Left kidney (tissue), 2 donors: ENCODE data around the gene LYSMD1. TPM values are rescaled to one million over a fixed set of nuclear protein-coding genes. Genes with fewer than 3 reads are reported as not detected.
A peak's percentile ranks its signal among the peaks of the same experiment; 100 is the strongest.

ENCODE experiments used
- DNase-seq: peaks from one replicate; pipeline ENCODE4 v3.0.0-alpha.2; 2013
- polyA plus RNA-seq: library from polyadenylated mRNA; unstranded; fragments of 120-200 nt; gene quantifications from one replicate; pipeline ENCODE4 v1.2.1, GENCODE V29; 2013; ENCODE audit not compliant: insufficient read length

The LYSMD1 gene
- polyA plus RNA-seq, 1 donor: 16.9 TPM

DNA sequence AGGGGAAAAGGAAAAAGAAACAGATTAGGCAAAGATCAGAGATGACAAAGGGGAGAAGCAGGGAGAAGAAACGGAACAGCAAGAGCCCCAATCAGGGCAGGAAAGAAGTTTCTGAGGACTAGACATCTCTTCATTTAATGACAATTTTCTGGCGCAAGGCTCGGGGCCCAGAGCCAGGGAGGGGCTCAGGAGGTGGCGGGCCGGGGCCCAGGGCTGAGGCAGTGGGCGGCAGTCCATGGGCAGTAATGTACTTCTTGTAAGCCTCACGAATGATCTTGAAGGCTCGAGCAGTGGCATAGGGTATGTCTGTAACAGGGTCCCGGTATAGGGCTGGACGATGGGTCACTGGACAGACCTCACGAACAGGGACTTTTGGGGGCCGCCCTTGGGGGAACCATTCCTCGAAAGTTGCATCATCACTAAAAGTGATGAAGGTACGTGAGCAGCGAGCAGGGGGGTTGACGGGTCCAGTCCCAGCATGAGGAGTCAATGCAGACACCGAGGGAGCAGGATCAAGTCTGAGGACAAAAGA lies 10.9 kb upstream of the LYSMD1 start:
- DNase-seq: no peak

DNA sequence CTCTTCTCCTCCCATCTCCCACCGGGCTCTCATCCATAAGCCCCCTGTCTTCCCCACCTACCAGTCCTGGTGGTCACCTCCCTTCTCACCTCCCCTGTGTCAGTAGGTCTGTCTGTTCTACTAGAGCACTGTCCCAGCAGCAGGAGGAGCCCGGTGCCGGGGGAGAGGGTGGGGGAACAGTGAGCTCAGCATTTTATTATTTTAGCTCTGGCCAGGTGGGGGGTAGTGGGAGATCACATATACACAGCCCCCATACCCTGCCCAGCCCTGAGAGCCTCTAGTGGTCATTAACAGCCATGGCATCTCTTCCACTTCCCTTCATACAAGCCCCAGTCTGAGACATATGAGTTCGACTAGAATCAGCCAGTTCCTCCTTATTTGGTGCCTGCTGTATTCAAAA lies 10.2 kb upstream of the LYSMD1 start, which contains the start of gene TMOD4:
TSS of gene TMOD4 (minus strand) at position 119 of the 400 bp plus-strand sequence. CDS start 1,106 bp downstream, outside the sequence.
- DNase-seq: no peak

DNA sequence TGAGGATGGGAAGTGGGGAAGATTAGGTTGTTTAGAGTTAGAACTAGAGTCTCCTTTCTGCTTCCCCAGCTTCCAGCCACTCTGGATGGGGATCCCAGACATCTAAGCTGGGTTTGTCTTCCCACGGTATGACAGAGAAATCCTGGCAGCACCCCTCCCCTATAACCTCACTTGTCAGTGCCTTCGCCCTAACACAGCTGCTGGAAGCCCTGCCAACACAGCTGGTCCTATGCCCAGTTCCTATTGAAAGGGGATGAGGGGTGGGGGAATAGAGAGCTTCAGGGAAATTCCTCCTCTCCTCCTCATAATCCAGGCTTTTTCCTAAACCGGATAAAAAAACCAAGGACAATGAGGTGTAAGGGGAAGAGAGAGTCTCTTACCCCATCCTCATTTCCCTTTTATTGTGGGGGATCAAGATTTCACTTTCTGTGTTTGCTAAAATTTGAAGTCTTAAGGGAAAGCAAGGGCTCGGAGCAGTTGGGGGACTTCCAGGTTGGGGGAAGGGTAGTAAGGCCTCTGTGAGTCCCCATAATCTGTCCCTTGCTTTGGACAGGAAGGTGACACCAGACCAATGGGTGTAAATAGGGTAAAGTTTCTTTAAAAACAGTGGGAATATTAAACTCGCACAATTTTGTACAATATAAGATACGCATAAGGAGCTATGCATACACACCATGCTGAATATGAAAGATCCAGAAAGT lies 9.5 kb upstream of the LYSMD1 start:
- no peak for DNase-seq

DNA sequence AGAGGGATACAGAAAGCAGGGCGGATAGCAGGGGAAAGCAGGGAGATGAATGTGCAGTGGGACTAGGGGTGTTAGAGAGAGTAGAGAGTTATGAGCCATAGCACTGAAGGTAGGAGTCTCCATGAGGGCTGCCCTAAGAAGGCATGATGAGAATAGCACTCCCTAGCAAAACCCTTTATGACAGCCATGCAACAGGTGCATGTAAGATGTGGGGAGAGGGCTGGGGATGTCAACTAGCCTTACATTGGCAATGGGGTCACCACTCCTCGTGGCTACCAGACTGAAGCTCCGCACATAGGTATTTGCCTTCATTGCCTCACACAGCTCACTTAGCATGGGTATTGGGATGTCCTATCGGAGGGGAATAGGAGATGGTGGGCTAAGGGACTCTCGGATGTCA lies 5.5 kb upstream of the LYSMD1 start:
- DNase-seq: no peak

DNA sequence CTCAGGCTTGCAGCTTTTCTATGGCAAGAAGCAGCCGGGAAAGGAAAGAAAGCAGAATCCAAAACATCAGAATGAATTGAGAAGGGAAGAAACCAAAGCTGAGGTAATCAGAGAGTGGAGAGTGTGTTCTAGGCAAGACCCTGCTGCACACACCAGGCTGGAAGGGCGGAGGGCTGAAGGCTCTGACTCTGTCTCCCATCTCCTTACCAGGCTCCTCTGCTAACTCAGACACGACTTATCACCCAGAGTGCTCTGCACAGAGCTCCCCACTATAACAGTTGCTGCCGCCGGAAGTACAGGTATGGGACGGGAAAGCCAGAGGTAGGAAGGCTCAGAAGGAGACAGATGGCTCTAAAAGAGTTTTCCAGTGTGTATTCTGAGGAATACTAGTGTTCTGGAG lies 1.4 kb upstream of the LYSMD1 start:
- no peak for DNase-seq

DNA sequence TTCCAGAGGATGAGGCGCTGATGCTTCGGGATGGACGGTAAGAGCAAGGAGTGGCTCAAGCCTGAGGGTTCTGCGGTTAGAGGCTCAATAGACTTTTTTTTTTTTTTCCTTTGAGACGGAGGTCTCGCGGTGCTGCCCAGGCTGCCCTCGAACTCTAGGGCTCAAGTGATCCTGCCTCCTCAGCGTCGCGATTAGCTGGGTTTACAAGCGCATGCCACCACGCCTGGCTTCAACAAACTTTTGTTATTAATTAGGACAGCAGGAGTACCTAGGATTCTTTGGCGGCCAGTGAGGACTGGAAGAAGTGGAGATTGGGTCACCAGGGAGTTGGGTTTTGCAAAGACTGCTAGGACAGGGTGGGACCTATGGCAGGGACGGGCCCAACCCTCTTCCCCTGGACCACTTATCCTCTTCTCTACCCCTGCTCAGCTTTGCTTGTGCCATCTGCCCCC lies 829 bp upstream of the LYSMD1 start:
- no peak for DNase-seq

DNA sequence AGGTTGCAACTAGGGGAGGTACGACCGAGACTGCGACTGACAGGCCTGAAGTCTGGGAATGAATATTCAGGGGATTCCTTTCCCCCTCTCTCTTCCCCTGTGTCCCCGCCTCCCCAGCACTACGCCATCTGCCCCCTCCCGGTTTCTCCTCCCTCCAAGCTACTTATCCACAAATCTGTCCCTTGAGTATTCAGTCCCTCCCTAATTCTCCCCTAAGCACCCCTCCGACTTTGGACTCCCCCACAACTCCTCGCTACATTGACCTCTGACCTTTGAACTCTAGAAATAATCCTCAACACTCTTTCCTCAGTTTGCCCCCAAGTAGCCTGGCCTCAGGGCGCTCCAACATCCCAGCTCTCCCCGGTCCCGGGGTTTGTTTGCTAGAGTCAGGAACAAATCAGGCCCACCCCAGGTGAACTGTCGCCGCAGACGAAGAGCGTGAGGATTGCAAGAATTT lies 393 bp downstream of the LYSMD1 start:
- DNase-seq: peak; percentile 62

DNA sequence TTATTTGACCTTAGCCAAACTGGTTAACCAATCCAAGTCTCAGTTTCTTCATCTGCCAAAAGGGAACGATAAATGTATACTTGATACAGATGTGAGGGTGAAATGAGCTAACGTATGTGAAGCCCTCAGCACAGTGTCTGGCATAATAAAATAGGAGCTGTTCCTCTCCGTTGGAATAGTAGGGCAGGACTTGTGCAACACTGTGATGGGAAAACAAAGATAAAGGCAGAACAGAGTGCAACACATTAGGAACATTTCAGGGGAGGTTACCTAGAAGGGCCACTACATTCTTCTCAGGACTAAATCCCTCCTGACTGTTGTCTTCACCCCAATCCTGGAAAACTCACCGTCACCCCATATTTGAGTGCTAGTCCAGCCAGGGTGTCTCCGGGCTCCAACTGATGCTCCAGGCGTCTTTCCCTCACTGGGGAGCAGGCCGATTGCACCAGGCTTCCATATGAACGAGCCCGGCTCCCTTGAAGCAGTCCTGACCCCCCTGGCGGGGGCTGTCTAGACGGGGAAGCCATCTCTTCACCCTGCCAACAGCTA lies 896 bp downstream of the LYSMD1 start:
- no peak for DNase-seq

DNA sequence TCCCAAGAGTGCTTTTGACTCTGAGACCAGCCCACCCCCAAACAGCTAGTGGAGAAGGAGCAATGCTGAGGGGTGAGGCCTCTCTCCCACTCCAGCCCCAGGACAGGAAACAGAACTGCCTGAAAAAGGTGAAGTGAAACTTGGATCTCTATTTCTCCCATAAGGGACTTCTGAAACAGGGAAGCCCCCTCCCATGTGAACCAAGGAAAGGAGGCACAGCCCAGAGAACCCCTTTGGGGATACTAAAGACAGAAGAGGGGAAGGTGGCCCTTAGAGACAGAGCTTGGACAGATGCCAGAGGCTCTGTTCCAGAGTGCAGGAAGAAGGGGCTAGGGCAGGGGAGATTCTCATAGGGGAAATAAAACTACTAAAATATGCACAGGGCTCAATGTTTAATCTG lies 6.3 kb downstream of the LYSMD1 start:
- no peak for DNase-seq

DNA sequence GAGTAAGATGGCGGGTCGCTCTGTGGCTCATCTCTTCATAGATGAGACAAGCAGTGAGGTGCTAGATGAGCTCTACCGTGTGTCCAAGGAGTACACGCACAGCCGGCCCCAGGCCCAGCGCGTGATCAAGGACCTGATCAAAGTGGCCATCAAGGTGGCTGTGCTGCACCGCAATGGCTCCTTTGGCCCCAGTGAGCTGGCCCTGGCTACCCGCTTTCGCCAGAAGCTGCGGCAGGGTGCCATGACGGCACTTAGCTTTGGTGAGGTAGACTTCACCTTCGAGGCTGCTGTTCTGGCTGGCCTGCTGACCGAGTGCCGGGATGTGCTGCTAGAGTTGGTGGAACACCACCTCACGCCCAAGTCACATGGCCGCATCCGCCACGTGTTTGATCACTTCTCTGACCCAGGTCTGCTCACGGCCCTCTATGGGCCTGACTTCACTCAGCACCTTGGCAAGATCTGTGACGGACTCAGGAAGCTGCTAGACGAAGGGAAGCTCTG lies 6.9 kb downstream of the LYSMD1 start:
- DNase-seq: no peak

DNA sequence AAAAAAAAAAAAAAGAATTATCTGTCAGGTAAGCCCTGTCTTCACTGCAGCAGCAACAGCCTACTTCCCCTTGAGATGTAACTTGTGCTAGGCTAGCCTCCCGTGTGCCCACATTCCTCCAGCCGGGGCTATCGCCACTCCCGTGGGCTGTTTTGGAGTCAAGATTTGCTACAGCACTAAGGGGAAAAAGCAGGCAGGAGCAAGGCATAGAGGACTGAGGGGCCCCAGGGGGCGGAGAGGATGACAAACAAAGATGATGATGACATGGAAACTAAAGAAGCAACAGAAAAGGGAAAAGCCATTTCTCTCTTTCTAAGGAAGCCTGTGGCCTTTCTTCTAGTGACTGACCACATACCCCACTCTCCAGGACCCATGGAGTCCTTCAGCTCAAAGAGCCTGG lies 7.4 kb downstream of the LYSMD1 start:
- no peak for DNase-seq

DNA sequence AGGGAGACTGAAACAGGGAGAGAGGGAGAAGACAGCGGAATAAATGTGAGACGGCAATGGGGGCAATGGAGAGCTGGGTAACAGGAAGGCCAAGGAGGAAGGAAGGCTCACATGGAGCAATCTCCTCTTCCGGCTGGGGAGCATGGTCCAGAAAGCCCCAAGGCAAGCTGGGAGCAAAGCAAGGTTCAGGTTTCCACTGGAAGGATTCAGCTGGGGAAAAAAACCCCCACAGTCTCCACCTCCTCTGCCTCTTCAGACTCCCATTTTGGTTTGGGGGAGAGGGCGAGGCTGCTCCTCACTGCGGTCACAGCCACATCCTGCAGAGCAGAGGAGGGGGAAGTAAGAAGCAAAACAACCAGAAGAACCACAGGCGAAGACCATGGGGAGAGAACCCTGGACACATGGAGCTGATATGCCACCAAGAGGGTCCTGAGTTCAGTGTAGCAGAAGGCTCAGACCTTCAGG lies 8.6 kb downstream of the LYSMD1 start:
- no peak for DNase-seq

DNA sequence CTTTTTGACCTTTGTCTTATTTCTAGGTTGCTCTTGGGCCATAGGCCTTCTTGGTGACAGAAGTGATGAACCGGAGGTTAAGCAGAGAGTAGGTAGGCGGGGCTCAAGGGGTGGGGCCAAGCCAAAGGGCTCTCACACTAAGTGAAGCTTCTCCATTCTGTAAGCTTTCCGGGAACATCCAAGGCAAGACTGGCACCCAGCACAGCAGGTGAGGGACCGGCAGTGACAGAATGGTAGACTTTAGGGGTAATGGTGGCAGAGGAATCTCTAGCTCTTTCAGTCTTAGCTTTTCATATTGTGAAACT lies 9.2 kb downstream of the LYSMD1 start, which contains the start of gene TNFAIP8L2:
TSS of gene TNFAIP8L2 (plus strand) at position 135 of the 305 bp plus-strand sequence. CDS start 2,049 bp downstream, outside the sequence.
- no peak for DNase-seq

DNA sequence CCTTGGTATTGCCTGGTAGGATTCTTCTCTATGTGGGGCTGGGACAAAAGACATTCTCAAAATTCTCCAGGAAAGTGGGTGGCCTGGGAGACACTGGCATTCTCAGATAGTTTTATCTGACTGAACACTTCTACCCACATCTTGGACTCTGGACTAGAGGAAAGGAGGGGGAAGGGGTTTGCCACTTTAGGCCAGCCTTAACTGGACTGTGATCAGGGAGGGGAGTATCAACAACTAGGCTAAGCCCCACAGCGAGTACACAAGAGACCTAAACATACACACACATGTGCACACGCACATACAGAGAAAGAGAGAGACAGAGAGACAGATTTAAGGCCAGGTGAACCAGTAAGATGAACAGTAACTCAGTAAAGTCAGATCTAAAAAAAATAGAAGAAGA lies 18.0 kb downstream of the LYSMD1 start:
- DNase-seq: no peak

DNA sequence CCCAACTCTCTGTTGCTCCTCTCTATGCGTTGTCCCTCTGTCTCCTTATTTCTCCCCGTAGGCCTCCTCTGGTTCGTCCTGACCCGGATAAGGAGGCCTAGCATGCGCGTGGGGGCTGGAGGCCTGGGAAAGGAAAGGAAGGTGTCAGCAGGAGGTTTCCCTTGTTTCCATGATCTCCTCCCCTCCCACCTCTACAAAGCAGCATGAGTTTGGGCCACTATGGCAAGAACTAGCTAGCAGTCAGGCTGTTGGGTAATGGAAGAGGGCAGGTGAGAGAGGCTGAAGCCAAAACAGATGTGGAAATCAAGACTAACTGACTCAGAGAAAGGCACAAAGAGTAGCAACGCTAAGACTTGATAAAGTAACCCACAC lies 18.6 kb downstream of the LYSMD1 start:
- peak; percentile 19 for DNase-seq

DNA sequence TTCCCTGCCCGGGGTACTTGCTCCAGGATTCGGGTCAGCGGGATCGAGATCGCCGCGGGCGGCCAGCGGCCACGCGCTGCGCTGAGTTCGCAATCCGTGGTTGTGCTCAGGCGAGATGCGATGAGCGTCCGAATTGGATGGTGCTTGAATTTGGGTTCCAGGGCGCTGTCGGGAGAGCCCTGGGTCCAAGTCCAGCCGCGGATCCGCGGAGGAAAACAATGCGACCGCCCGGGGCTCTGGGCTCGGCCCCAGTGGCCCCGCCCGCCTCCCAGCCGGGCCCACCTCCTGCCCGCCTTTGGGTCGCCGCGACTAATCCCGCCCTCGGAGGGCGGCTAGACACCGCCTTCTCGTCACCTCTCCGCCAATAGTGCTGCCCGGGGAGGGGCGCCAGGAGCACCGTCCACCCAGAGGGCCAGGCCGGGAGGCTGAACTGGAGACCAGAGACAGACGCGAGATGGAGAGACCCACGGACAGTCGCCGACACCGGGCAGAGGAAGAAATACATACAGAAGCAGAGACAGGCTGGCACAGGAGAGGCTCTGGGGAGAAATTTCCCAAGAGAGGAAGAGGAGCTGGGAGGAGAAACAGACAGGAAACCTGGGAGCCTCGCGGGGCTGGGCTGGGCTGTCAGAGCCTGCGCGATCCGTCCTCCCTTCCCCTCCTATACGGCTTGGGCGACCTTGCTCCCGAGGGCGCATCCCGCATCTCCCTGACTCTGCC lies 19.1 kb downstream of the LYSMD1 start, which contains the start of gene SEMA6C:
TSS of gene SEMA6C (minus strand) at position 220 of the 720 bp plus-strand sequence. CDS start 4,010 bp downstream, outside the sequence.
- peak; percentile 91 for DNase-seq

DNA sequence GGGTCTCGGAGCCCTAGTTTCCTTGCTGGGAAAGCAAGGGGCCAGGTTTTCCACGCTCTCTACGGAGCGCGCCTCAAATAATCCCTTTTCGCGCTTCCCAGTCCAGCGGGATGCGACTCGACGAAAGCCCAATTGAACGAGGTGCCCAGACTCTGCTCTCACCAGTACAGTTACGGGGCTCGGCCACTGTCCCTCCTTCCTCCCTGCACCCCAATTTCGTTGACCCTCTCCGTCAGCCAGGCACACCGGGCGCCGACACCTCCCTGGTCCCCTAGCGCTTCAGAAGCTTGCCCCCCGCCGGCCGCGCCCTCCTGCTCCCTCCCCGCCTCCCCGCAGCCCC lies 19.7 kb downstream of the LYSMD1 start:
- DNase-seq: no peak

DNA sequence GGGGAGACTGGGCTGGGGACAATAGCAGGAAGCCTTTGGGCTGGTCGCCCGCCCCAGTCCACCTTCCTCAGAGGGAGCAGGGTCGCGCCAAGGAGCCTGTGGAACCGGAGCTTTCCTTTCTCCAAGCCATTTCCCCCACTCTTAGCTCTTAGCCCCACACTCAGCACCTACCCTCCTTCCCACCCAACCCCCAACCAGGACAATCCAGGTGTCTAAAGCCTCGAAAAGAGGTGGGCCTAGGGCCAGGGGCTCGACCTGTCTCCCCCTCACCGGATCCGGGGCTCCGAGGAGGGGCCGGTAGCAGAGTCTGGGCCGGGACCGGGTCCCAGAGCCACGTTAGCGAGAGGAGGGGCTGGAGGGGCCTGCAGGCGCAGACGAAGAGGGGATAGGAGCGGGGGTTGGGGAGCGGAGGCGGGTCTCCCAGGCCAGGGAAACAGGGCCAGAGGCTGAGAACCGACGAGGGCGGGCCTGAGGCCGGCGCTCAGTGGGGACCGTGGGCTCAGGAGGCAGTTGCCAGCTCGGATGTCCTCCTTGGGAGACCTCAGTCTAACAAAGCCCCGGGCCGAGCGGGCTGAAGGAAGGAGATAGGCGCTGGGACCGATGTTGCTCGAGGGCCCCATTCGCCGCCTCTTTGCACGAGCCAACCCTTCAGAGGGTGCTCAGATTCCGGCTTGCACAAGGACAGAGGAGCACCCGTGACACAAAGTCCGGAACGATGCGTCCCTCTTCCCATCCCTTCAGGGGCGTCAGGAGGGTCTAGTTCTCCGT lies 20.2 kb downstream of the LYSMD1 start:
- DNase-seq: no peak

DNA sequence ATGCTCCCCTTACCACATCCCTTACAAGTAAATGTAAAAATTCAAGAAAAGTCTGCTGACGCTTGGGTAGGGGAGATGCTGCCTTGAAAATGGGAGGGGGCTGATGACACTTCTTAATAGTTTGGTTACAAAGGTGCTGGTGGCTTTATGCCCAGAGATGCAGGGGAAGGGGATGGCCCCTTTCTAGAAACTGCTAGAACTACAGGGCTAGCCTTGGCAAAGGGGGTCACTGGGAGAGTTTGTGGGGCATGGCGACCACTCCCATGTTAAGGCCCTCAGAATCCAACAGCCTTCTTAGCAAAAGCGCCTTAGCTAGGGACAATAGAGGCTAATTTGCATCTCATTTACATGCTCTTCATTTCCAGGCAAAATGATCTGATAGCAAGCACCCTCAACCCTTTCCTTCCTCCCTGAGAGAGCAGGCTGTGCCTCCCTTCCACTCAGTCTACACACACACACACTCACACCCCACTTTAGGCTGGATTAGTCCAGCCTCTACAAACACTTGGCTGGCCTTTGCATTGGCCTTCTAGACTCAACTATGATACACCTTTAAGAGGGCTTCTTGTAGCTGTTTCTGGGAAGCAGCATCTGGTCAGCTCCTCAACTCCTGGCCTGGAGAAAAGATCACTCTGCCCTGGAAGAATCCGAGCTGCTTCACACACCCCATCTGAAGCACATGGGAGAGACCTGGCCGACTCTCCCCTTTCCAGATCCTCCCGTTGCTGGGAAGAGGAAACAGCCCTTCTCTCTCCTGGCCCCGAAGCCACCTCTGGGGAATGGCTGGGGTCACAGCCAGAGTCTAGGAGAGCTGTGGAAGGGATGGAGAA lies 21.0 kb downstream of the LYSMD1 start:
- DNase-seq: no peak

DNA sequence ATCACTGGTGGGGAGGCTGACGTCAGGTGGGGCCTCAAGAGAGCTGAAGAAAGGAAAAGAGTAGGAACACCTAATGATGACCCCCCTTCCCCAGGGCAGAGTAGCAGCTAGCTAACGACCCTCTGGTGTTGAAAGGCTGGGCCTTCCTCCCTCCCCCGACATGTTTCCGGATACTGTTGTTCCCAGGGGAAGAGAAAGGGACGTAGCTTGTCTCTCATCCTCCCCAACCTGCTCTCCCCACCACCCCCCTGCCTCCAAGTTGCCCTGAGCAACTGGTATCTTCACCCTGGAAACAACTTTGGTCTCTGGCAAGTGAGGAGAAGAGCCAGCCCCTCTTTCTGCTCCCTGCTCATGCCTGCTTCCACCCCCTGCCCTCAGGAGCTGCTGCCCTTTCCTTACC lies 21.7 kb downstream of the LYSMD1 start:
- no peak for DNase-seq

DNA sequence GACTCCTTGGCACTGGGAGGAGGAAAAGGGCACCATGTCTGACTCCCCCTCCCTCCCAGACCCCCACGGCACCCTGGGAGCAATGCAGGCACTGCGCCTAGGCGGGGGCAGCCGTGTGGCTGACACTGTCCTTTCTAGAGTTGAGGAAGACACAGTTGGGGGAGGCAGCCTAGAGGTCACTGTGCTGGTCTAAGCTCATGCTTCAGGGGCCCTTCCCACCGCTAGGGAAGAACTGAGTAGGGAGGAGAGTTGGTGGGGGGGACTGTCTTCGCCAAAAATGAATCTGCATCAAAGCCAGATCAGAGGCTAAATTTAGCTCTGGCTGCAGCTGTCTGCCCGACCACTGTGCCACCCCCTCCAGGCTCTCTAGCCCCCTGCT lies 22.7 kb downstream of the LYSMD1 start:
- DNase-seq: no peak
